Esophagus muscularis mucosa (tissue), 3 donors: ENCODE data around the gene PLXNC1.

Source experiments
- CTCF ChIP-seq, 3 experiments: fragments of 200-600 bp in 2 of 3; fragments of 450-650 bp in 1 of 3; sonication (generic) in 2 of 3; IDR thresholded peaks; one replicate each; pipeline ENCODE4 v1.5.1; 2017 to 2019; ENCODE audit warnings: antibody characterized with exemption in 3 of 3, mild to moderate bottlenecking in 2 of 3, moderate library complexity in 1 of 3
- POLR2A ChIP-seq: fragments of 450-650 bp; IDR thresholded peaks from one replicate; pipeline ENCODE4 v1.6.1; 2017; ENCODE audit warnings: antibody characterized with exemption, moderate library complexity, mild to moderate bottlenecking, low read depth

GRCh38 chr12:94147387-94147990 is 888 bp upstream of the PLXNC1 start:
- TF ChIP-seq CTCF (IDR thresholded peaks at IDR 0.05) (no peak), POLR2A (no peak)
